ENCODE data around the gene GPATCH3.

DNA sequence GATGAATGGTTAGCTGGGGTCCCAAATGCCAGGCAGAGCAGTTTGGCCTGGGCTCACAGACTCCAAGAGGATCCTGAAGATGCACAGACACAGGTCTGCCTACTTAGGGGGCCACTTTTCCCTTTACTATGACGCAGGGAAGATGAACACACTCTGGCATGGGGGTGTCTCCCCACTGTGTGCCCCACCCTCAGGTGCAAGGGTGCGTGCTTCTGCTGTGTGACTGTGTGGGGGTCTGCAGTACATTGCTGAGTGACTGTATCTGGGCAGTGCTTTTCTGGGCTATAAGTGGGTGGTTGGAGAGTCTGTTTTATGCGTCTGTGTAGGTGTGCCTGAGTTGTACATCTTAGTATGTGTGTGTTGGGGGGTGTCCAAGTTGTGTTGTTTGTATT is 9.7 kb upstream of the GPATCH3 start:
- TF ChIP-seq GATA2 (IDR thresholded peaks at IDR 0.05; ENCODE audit: insufficient read depth, insufficient read length, low read depth, low read length) (no peak), POLR2A (IDR thresholded peaks at IDR 0.05; ENCODE audit: low read depth, low read length) (no peak), EZH2 (IDR thresholded peaks at IDR 0.05; ENCODE audit: borderline replicate concordance, low read depth, low read length, severe bottlenecking) (no peak), FOS (IDR thresholded peaks at IDR 0.05; ENCODE audit: borderline replicate concordance, insufficient read depth, low read length) (no peak), POLR2AphosphoS5 (IDR thresholded peaks at IDR 0.05; ENCODE audit: insufficient read depth, low read depth, low read length) (no peak), MYC (IDR thresholded peaks at IDR 0.05; ENCODE audit: low read depth, low read length) (no peak), JUN (IDR thresholded peaks at IDR 0.05; ENCODE audit: borderline replicate concordance, insufficient read depth, insufficient read length, low read depth) (no peak)
- TF ChIP-seq, protein P1, sequence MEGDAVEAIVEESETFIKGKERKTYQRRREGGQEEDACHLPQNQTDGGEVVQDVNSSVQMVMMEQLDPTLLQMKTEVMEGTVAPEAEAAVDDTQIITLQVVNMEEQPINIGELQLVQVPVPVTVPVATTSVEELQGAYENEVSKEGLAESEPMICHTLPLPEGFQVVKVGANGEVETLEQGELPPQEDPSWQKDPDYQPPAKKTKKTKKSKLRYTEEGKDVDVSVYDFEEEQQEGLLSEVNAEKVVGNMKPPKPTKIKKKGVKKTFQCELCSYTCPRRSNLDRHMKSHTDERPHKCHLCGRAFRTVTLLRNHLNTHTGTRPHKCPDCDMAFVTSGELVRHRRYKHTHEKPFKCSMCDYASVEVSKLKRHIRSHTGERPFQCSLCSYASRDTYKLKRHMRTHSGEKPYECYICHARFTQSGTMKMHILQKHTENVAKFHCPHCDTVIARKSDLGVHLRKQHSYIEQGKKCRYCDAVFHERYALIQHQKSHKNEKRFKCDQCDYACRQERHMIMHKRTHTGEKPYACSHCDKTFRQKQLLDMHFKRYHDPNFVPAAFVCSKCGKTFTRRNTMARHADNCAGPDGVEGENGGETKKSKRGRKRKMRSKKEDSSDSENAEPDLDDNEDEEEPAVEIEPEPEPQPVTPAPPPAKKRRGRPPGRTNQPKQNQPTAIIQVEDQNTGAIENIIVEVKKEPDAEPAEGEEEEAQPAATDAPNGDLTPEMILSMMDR (IDR thresholded peaks at IDR 0.05; ENCODE audit: extremely low read depth in 1 of 2, insufficient read depth in 1 of 2, low read depth in 1 of 2, low read length in 2 of 2): no peak
- TF ChIP-seq, protein P2, sequence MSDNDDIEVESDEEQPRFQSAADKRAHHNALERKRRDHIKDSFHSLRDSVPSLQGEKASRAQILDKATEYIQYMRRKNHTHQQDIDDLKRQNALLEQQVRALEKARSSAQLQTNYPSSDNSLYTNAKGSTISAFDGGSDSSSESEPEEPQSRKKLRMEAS (IDR thresholded peaks at IDR 0.05; ENCODE audit: insufficient read depth, insufficient read length): no peak

All from endothelial cell of umbilical vein (primary cell).